HG03097 (cell line): Measurements from ENCODE around the gene JARID2.

Experiments used
- ATAC-seq: cut with Tn5 transposase; IDR thresholded peaks from one replicate; pipeline ENCODE4 v1.9.1; 2021; ENCODE audit not compliant: unreplicated experiment, low FRiP score

JARID2 gene

GRCh38 chr6:15546591-15546990 lies 300.7 kb downstream of the JARID2 start:
- ATAC-seq: no peak

- no peak for ATAC-seq
Observed at GRCh38 chr6:15547400-15547799, 301.5 kb downstream of the JARID2 start.

- ATAC-seq: no peak
Observed at GRCh38 chr6:15549371-15549770, 303.5 kb downstream of the JARID2 start.

GRCh38 chr6:15550546-15551123 lies 304.8 kb downstream of the JARID2 start:
- no peak for ATAC-seq

- ATAC-seq: no peak
Observed at GRCh38 chr6:15551262-15551661, 305.4 kb downstream of the JARID2 start.

GRCh38 chr6:15551798-15552197 lies 305.9 kb downstream of the JARID2 start:
- ATAC-seq: no peak

GRCh38 chr6:15553031-15553430 lies 307.2 kb downstream of the JARID2 start:
- ATAC-seq: no peak

- ATAC-seq: no peak
Observed at GRCh38 chr6:15553736-15554294, 307.9 kb downstream of the JARID2 start.

- ATAC-seq: no peak
Observed at GRCh38 chr6:15554728-15555100, 308.8 kb downstream of the JARID2 start.

GRCh38 chr6:15555101-15556038 lies 309.5 kb downstream of the JARID2 start:
- no peak for ATAC-seq

- no peak for ATAC-seq
Observed at GRCh38 chr6:15556711-15557110, 310.8 kb downstream of the JARID2 start.

GRCh38 chr6:15557174-15557573 lies 311.3 kb downstream of the JARID2 start:
- no peak for ATAC-seq

GRCh38 chr6:15560713-15561112 lies 314.8 kb downstream of the JARID2 start:
- ATAC-seq: no peak

- ATAC-seq: no peak
Observed at GRCh38 chr6:15561447-15562199, 315.8 kb downstream of the JARID2 start.

GRCh38 chr6:15562977-15563376 lies 317.1 kb downstream of the JARID2 start:
- ATAC-seq: no peak

GRCh38 chr6:15569035-15569995 lies 323.4 kb downstream of the JARID2 start:
- no peak for ATAC-seq

GRCh38 chr6:15570171-15570570 lies 324.3 kb downstream of the JARID2 start:
- ATAC-seq: no peak
